Ascending aorta (tissue), 2 donors: ENCODE measurements around the gene MXI1. TPM values are rescaled to one million over a fixed set of nuclear protein-coding genes. Genes with fewer than 3 reads are reported as not detected.
"Not testable (repeated sequence)": the region's sequence is repeated elsewhere in the genome, so short reads cannot be mapped to it uniquely, and the experiment has no call there.

Experiments
- DNase-seq, 2 donors: peaks; one replicate each; pipeline ENCODE4 v3.0.0-alpha.2; 2019; ENCODE audit warnings: low spot score in 2 of 2
- H3K27ac ChIP-seq, 2 donors: fragments of 200-600 bp; sonication (generic); one replicate each; pipeline ENCODE4 v1.5.1; 2016 to 2017; ENCODE audit warnings: mild to moderate bottlenecking in 1 of 2
- H3K27me3 ChIP-seq: fragments of 200-600 bp; sonication (generic); one replicate; pipeline ENCODE4 v1.5.1; 2017
- H3K36me3 ChIP-seq, 2 donors: fragments of 200-600 bp; sonication (generic); one replicate each; pipeline ENCODE4 v1.5.1; 2016
- H3K4me1 ChIP-seq, 2 donors: fragments of 200-600 bp; sonication (generic); one replicate each; pipeline ENCODE4 v1.5.1; 2016 to 2017; ENCODE audit warnings: mild to moderate bottlenecking in 1 of 2
- H3K4me3 ChIP-seq, 2 donors: fragments of 200-600 bp; sonication (generic); one replicate each; pipeline ENCODE4 v1.5.1; 2016 to 2017; ENCODE audit warnings: mild to moderate bottlenecking in 1 of 2
- H3K9me3 ChIP-seq, 2 donors: fragments of 200-600 bp; sonication (generic); one replicate each; pipeline ENCODE4 v1.5.1; 2016
- intact Hi-C: fragments of 100-400 bp; cut with DNase I; formaldehyde crosslinking; loops from one replicate; pipeline ENCODE4 v1.15.1; 2023
- total RNA-seq: library from RNA; depleted of rRNA; stranded (reverse); fragments of >200 nt; gene quantifications from one replicate; pipeline ENCODE4 v1.1.0, GENCODE V29; 2016
- TF ChIP-seq, protein P1 (sequence below), 3 experiments: fragments of 200-600 bp in 2 of 3; fragments of 450-650 bp in 1 of 3; sonication (generic) in 2 of 3; IDR thresholded peaks; one replicate each; pipeline ENCODE4 v1.5.1; 2016 to 2019; ENCODE audit warnings: antibody characterized with exemption in 3 of 3, mild to moderate bottlenecking in 1 of 3, moderate library complexity in 1 of 3

The MXI1 gene
- total RNA-seq, 1 donor from 2014 or later: 95.0 TPM

GRCh38 chr10:110181911-110182310, 25.5 kb upstream of the MXI1 start:
- H3K4me1 ChIP-seq: no peaks in the 10 kb centered on the region
- no peaks in the 10 kb centered on the region for H3K36me3 ChIP-seq
- H3K27ac ChIP-seq: no peak overlapping the region
- H3K4me3 ChIP-seq: no peak overlapping the region
- intact Hi-C loops: no loop called here
- H3K9me3 ChIP-seq: no peaks in the 10 kb centered on the region
- TF ChIP-seq, protein P1, sequence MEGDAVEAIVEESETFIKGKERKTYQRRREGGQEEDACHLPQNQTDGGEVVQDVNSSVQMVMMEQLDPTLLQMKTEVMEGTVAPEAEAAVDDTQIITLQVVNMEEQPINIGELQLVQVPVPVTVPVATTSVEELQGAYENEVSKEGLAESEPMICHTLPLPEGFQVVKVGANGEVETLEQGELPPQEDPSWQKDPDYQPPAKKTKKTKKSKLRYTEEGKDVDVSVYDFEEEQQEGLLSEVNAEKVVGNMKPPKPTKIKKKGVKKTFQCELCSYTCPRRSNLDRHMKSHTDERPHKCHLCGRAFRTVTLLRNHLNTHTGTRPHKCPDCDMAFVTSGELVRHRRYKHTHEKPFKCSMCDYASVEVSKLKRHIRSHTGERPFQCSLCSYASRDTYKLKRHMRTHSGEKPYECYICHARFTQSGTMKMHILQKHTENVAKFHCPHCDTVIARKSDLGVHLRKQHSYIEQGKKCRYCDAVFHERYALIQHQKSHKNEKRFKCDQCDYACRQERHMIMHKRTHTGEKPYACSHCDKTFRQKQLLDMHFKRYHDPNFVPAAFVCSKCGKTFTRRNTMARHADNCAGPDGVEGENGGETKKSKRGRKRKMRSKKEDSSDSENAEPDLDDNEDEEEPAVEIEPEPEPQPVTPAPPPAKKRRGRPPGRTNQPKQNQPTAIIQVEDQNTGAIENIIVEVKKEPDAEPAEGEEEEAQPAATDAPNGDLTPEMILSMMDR (IDR thresholded peaks at IDR 0.05): no peak
- DNase-seq: no peak
- H3K27me3 ChIP-seq: no peaks in the 10 kb centered on the region

DNA sequence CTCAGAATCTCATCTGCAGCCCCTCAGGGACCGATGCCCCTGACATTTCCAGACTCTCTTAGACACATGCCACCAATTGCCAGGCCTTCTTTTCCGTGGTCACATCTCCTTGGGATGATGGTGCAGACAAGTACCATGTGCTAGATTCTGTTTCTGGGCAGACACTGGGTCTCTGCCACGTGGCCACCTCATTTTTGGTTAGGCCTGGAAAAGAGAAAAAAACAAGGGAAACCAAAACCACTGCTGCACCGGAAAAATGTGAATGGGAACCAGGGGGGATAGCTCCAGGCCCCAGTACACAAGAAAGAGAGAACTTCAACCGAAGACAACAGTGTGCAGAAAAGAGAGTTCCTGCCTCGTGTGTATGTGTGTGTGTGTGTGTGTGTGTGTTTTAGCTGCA, 23.0 kb upstream of the MXI1 start:
- DNase-seq: no peak
- H3K4me1 ChIP-seq: no peaks in the 10 kb centered on the region
- H3K27me3 ChIP-seq: no peaks in the 10 kb centered on the region
- H3K4me3 ChIP-seq: no peak overlapping the region
- intact Hi-C loops: no loop called here
- H3K36me3 ChIP-seq: no peaks in the 10 kb centered on the region
- H3K9me3 ChIP-seq: no peaks in the 10 kb centered on the region
- H3K27ac ChIP-seq: no peak overlapping the region
- TF ChIP-seq, protein P1 (IDR thresholded peaks at IDR 0.05): no peak

DNA sequence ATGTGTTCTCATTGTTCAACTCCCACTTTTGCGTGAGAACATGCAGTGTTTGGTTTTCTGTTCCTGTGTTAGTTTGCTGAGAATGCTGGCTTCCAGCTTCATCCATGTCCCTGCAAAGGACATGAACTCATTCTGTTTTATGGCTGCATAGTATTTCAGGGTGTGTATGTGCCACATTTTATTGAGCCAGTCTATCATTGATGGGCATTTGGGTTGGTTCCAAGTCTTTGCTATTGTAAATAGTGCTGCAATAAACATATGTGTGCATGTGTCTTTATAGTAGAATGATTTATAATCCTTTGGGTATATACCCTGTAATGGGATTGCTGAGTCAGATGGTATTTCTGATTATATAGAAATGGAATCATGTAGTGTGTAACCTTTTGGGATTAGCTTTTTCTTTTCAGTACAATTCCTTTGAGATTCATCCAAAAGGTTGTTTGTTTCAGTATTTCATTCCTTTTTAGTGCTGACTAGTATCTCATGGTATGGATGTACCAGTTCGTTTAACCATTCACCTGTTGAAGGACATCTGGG, 21.7 kb upstream of the MXI1 start:
- H3K4me3 ChIP-seq, DNase-seq, H3K9me3 ChIP-seq, H3K27me3 ChIP-seq, H3K4me1 ChIP-seq, H3K27ac ChIP-seq, H3K36me3 ChIP-seq, intact Hi-C loops: not testable (repeated sequence)

GRCh38 chr10:110190170-110190569, 17.2 kb upstream of the MXI1 start:
- no peaks in the 10 kb centered on the region for H3K9me3 ChIP-seq
- no peaks in the 10 kb centered on the region for H3K4me1 ChIP-seq
- intact Hi-C loops: no loop called here
- no peaks in the 10 kb centered on the region for H3K36me3 ChIP-seq
- H3K27me3 ChIP-seq: no peaks in the 10 kb centered on the region
- DNase-seq: no peak
- no peak overlapping the region for H3K27ac ChIP-seq
- H3K4me3 ChIP-seq: no peak overlapping the region
- TF ChIP-seq, protein P1 (IDR thresholded peaks at IDR 0.05): no peak

- TF ChIP-seq, protein P1 (IDR thresholded peaks at IDR 0.05): no peak
- no peaks in the 10 kb centered on the region for H3K9me3 ChIP-seq
- intact Hi-C loops: no loop called here
- H3K27me3 ChIP-seq: no peaks in the 10 kb centered on the region
- no peaks in the 10 kb centered on the region for H3K36me3 ChIP-seq
- H3K4me1 ChIP-seq: no peaks in the 10 kb centered on the region
- no peak for DNase-seq
- H3K27ac ChIP-seq: no peak overlapping the region
- H3K4me3 ChIP-seq: no peak overlapping the region
Observed at GRCh38 chr10:110192552-110192951, 14.9 kb upstream of the MXI1 start.

GRCh38 chr10:110200503-110200902, 6.9 kb upstream of the MXI1 start:
- intact Hi-C loops: loop anchor here (10.0 kb wide), 1 partner anchor 344 kb away; no protein-coding TSS in a partner anchor
- TF ChIP-seq, protein P1 (IDR thresholded peaks at IDR 0.05): no peak
- Histone ChIP-seq H3K36me3 (no peaks in the 10 kb centered on the region), H3K4me1 (no peaks in the 10 kb centered on the region), H3K27me3 (no peaks in the 10 kb centered on the region), H3K4me3 (no peak overlapping the region), H3K27ac (no peak overlapping the region), H3K9me3 (no peaks in the 10 kb centered on the region)
- DNase-seq: no peak

DNA sequence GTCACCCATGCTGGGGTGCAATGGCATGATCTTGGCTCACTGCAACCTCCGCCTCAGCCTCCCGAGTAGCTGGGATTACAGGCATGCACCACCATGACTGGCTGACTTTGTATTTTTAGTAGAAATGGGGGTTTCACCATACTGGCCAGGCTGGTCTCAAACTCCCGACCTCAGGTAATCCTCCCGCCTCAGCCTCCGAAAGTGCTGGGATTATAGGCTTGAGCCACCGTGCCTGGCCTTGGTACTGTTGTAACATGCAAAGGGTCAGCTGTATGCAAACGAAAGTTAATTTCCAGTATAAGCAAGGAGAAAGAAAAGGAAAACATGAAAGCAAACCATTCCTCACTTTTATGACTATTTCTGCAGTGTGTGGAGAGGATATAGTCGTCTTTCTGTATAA, 6.4 kb upstream of the MXI1 start:
- H3K36me3 ChIP-seq, DNase-seq, H3K4me3 ChIP-seq, H3K27me3 ChIP-seq, H3K9me3 ChIP-seq, H3K4me1 ChIP-seq, H3K27ac ChIP-seq: not testable (repeated sequence)
- intact Hi-C loops: loop anchor here (10.0 kb wide), 1 partner anchor 344 kb away; no protein-coding TSS in a partner anchor
